ENCODE results near the gene NEK6. TPM values are rescaled to one million over a fixed set of nuclear protein-coding genes. Genes with fewer than 3 reads are reported as not detected.

The NEK6 gene
- total RNA-seq, 5 donors from 2014 or later (not counting 1 experiment from before 2014, with no cell fraction given), result 5.9 to 12.5 (median 10.4) TPM

DNA sequence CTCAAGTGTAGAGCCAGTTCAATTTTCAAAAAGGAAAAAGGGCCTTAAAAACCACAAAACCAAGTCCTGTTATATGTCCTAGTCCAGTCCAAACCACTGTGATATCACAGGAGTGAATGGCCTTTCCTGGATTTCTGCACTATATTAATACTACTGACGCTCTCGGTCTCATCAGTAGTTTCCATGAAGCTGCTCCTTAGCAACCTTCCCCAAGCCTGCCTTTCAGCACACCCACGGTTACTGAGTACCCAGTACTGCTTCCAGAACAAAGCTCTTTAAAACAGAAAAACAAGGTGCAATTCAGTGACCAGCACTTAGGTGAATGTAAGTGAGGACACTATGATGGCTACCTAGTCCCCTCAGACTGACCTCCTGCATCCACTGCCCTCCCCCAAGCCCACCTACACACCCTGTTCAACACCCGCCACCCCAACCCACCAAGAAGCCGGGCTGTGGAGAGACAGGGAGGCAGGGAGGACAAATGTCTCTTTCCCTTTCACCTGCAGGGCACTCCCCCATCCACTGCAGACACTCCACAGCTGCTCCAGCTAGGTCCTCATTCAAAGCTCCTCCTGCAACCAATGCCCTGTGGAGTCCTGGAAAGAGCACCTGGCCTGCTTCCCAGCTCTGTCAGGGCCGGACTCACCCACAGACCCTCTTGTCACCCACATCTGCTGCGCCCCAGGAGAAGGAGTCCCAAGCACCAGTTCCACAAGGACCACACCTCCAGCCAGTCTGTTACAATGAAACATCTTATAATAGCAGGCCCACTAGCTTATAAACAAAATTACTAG, 131.6 kb downstream of the NEK6 start:
- CTCF ChIA-PET, result interaction anchor here in 1 of 2 donors (0.6 kb wide), 1 partner anchor 998 kb away, joined by 3 read pairs; no protein-coding TSS in a partner anchor
- no peaks in the 10 kb centered on the region for H3K27me3 Mint-ChIP-seq
- Histone ChIP-seq H3K36me3 (ENCODE audit: control insufficient read depth in 2 of 2, extremely low read depth in 1 of 2, insufficient read depth in 1 of 2, low read length in 1 of 2) (peaks cover 6 to 14% of the 10 kb centered on the region in 2 donors), H3K4me1 (ENCODE audit: control insufficient read depth in 1 of 2, extremely low read depth in 1 of 2, insufficient read depth in 2 of 2, low read length in 2 of 2) (peaks cover 0 to 15% of the 10 kb centered on the region in 2 experiments), H3K27me3 (replicated peaks in 1 of 2; ENCODE audit: control insufficient read depth in 2 of 2, extremely low read depth in 1 of 2, insufficient read depth in 2 of 2, low read length in 1 of 2) (no peaks in the 10 kb centered on the region), H3K4me3 (ENCODE audit: control insufficient read depth in 1 of 2, extremely low read depth in 1 of 2, low read length in 1 of 2) (no peak overlapping the region), H3K27ac (ENCODE audit: low read length) (no peak overlapping the region), H3K9me3 (no peaks in the 10 kb centered on the region)
- DNase-seq (no peak), ATAC-seq (replicated peaks in 1 of 4) (no peak)
- H3K36me3 Mint-ChIP-seq, result peaks cover 24% of the 10 kb centered on the region
- H3K27ac Mint-ChIP-seq, result no peak overlapping the region
- peak overlapping the region in 1 of 3 donors; percentile 9 for H3K4me3 Mint-ChIP-seq
- POLR2A ChIA-PET, result interaction anchor here in 1 of 2 donors (0.7 kb wide), 1 partner anchor 10 kb away, joined by 4 read pairs; no protein-coding TSS in a partner anchor
- H3K9me3 Mint-ChIP-seq, result no peaks in the 10 kb centered on the region
- WGBS (ENCODE audit: insufficient coverage), result 100% methylated on average over 4 of the region's 7 CpGs
- H3K4me1 Mint-ChIP-seq, result peaks cover 53 to 70% (median 61%) of the 10 kb centered on the region in 3 donors

GRCh38 chr9:124390794-124391658, 133.3 kb downstream of the NEK6 start:
- CTCF ChIA-PET, result interaction anchor here in 1 of 2 donors (1.2 kb wide), 1 partner anchor 9 kb away, joined by 3 read pairs; no protein-coding TSS in a partner anchor
- H3K4me1 ChIP-seq (ENCODE audit: control insufficient read depth in 1 of 2, extremely low read depth in 1 of 2, insufficient read depth in 2 of 2, low read length in 2 of 2), result peaks cover 0 to 15% of the 10 kb centered on the region in 2 experiments
- H3K27ac ChIP-seq (ENCODE audit: low read length), result no peak overlapping the region
- no peak for ATAC-seq (replicated peaks in 1 of 4)
- no peaks in the 10 kb centered on the region for H3K9me3 ChIP-seq
- Mint-ChIP-seq H3K36me3 (peaks cover 19% of the 10 kb centered on the region), H3K4me1 (peaks cover 58 to 83% (median 71%) of the 10 kb centered on the region in 3 donors), H3K27ac (no peak overlapping the region), H3K9me3 (no peaks in the 10 kb centered on the region), H3K4me3 (no peak overlapping the region), H3K27me3 (no peaks in the 10 kb centered on the region)
- H3K4me3 ChIP-seq (ENCODE audit: control insufficient read depth in 1 of 2, extremely low read depth in 1 of 2, low read length in 1 of 2), result no peak overlapping the region
- peaks cover 2 to 10% of the 10 kb centered on the region in 2 donors for H3K36me3 ChIP-seq (ENCODE audit: control insufficient read depth in 2 of 2, extremely low read depth in 1 of 2, insufficient read depth in 1 of 2, low read length in 1 of 2)
- POLR2A ChIA-PET, result interaction anchor here (0.6 to 0.7 kb wide), 2 partner anchors 16 to 98 kb away, joined by 4 to 6 read pairs; no protein-coding TSS in a partner anchor
- 97% methylated on average over 8 of the region's 9 CpGs for WGBS (ENCODE audit: insufficient coverage)
- no peaks in the 10 kb centered on the region for H3K27me3 ChIP-seq (replicated peaks in 1 of 2; ENCODE audit: control insufficient read depth in 2 of 2, extremely low read depth in 1 of 2, insufficient read depth in 2 of 2, low read length in 1 of 2)
- no peak for DNase-seq

- WGBS (ENCODE audit: insufficient coverage), result 96% methylated on average over 11 of the region's 12 CpGs
- peaks cover 63 to 82% (median 71%) of the 10 kb centered on the region in 3 donors for H3K4me1 Mint-ChIP-seq
- H3K27me3 Mint-ChIP-seq, result no peaks in the 10 kb centered on the region
- H3K27ac Mint-ChIP-seq, result no peak overlapping the region
- no peaks in the 10 kb centered on the region for H3K9me3 Mint-ChIP-seq
- DNase-seq (peak in 1 of 35 experiments; percentile 13), ATAC-seq (replicated peaks in 1 of 4) (no peak)
- H3K4me3 ChIP-seq (ENCODE audit: control insufficient read depth in 1 of 2, extremely low read depth in 1 of 2, low read length in 1 of 2), result no peak overlapping the region
- H3K4me3 Mint-ChIP-seq, result no peak overlapping the region
- ChIA-PET POLR2A (no interaction called here), CTCF (no interaction called here)
- H3K27ac ChIP-seq (ENCODE audit: low read length), result no peak overlapping the region
- peaks cover 0 to 15% of the 10 kb centered on the region in 2 experiments for H3K4me1 ChIP-seq (ENCODE audit: control insufficient read depth in 1 of 2, extremely low read depth in 1 of 2, insufficient read depth in 2 of 2, low read length in 2 of 2)
- H3K27me3 ChIP-seq (replicated peaks in 1 of 2; ENCODE audit: control insufficient read depth in 2 of 2, extremely low read depth in 1 of 2, insufficient read depth in 2 of 2, low read length in 1 of 2), result no peaks in the 10 kb centered on the region
- H3K9me3 ChIP-seq, result no peaks in the 10 kb centered on the region
- peaks cover 2 to 15% of the 10 kb centered on the region in 2 donors for H3K36me3 ChIP-seq (ENCODE audit: control insufficient read depth in 2 of 2, extremely low read depth in 1 of 2, insufficient read depth in 1 of 2, low read length in 1 of 2)
- H3K36me3 Mint-ChIP-seq, result peaks cover 24% of the 10 kb centered on the region
Measured at GRCh38 chr9:124392254-124392870, 134.6 kb downstream of the NEK6 start.

- H3K36me3 ChIP-seq (ENCODE audit: control insufficient read depth in 2 of 2, extremely low read depth in 1 of 2, insufficient read depth in 1 of 2, low read length in 1 of 2), result peaks cover 2 to 15% of the 10 kb centered on the region in 2 donors
- ChIA-PET CTCF (no interaction called here), POLR2A (no interaction called here)
- Mint-ChIP-seq H3K4me3 (no peak overlapping the region), H3K27me3 (no peaks in the 10 kb centered on the region), H3K9me3 (no peaks in the 10 kb centered on the region), H3K27ac (no peak overlapping the region), H3K4me1 (peaks cover 59 to 76% (median 66%) of the 10 kb centered on the region in 3 donors), H3K36me3 (peaks cover 24% of the 10 kb centered on the region)
- H3K4me3 ChIP-seq (ENCODE audit: control insufficient read depth in 1 of 2, extremely low read depth in 1 of 2, low read length in 1 of 2), result no peak overlapping the region
- H3K9me3 ChIP-seq, result no peaks in the 10 kb centered on the region
- no peak overlapping the region for H3K27ac ChIP-seq (ENCODE audit: low read length)
- ATAC-seq (replicated peaks in 1 of 4) (no peak), DNase-seq (no peak)
- 95% methylated on average over 7 of the region's 9 CpGs for WGBS (ENCODE audit: insufficient coverage)
- H3K27me3 ChIP-seq (replicated peaks in 1 of 2; ENCODE audit: control insufficient read depth in 2 of 2, extremely low read depth in 1 of 2, insufficient read depth in 2 of 2, low read length in 1 of 2), result no peaks in the 10 kb centered on the region
- H3K4me1 ChIP-seq (ENCODE audit: control insufficient read depth in 1 of 2, extremely low read depth in 1 of 2, insufficient read depth in 2 of 2, low read length in 2 of 2), result peaks cover 0 to 15% of the 10 kb centered on the region in 2 experiments
Measured at GRCh38 chr9:124392871-124393460, 135.2 kb downstream of the NEK6 start.

DNA sequence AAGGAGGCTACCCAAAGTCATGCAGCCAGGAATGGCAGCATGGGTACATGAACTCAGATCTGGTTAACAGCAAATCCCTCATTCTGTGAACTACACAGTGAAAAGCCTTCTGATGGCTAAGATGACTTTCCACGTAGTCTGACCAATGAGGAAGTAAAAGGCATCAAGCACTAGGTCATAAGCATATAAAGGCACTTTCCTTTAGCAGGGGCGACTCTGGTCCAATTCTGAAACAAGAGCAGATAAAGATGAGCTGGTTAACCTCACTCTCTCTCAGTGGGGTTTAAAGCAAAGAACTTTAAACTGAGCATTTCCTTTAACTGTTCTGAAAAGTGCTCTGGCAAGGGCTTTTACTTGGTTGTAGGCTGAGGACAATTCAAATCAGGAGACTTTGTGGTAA, 136.4 kb downstream of the NEK6 start:
- H3K27ac Mint-ChIP-seq, result no peak overlapping the region
- H3K9me3 ChIP-seq, result no peaks in the 10 kb centered on the region
- H3K27ac ChIP-seq (ENCODE audit: low read length), result no peak overlapping the region
- POLR2A ChIA-PET, result no interaction called here
- DNase-seq, result no peak
- H3K4me3 Mint-ChIP-seq, result no peak overlapping the region
- H3K36me3 ChIP-seq (ENCODE audit: control insufficient read depth in 2 of 2, extremely low read depth in 1 of 2, insufficient read depth in 1 of 2, low read length in 1 of 2), result peaks cover 2 to 15% of the 10 kb centered on the region in 2 donors
- H3K4me1 Mint-ChIP-seq, result peaks cover 58 to 74% (median 64%) of the 10 kb centered on the region in 3 donors
- H3K36me3 Mint-ChIP-seq, result peaks cover 28% of the 10 kb centered on the region
- H3K9me3 Mint-ChIP-seq, result no peaks in the 10 kb centered on the region
- H3K27me3 ChIP-seq (replicated peaks in 1 of 2; ENCODE audit: control insufficient read depth in 2 of 2, extremely low read depth in 1 of 2, insufficient read depth in 2 of 2, low read length in 1 of 2), result no peaks in the 10 kb centered on the region
- CTCF ChIA-PET, result no interaction called here
- 50% methylated on average over 1 of the region's 2 CpGs for WGBS (ENCODE audit: insufficient coverage)
- H3K4me1 ChIP-seq (ENCODE audit: control insufficient read depth in 1 of 2, extremely low read depth in 1 of 2, insufficient read depth in 2 of 2, low read length in 2 of 2), result peaks cover 0 to 9% of the 10 kb centered on the region in 2 experiments
- H3K27me3 Mint-ChIP-seq, result no peaks in the 10 kb centered on the region
- H3K4me3 ChIP-seq (ENCODE audit: control insufficient read depth in 1 of 2, extremely low read depth in 1 of 2, low read length in 1 of 2), result no peak overlapping the region
- no peak for ATAC-seq (replicated peaks in 1 of 4)
